H9 (cell line): ENCODE results near the gene XXYLT1. TPM values are rescaled to one million over a fixed set of nuclear protein-coding genes. Genes with fewer than 3 reads are reported as not detected.

ENCODE experiments used
- DNase-seq: peaks from one replicate; pipeline ENCODE4 v3.0.0-alpha.2; 2017
- H2AFZ ChIP-seq: one replicate; pipeline ENCODE4 v1.6.1; 2013; ENCODE audit warnings: mild to moderate bottlenecking, low read length, control low read depth, moderate library complexity
- H2AK5ac ChIP-seq: 2 replicates; pipeline ENCODE4 v1.6.1; 2013; ENCODE audit warnings: low read length, control low read depth, mixed read lengths; ENCODE audit not compliant: insufficient read length
- H2BK120ac ChIP-seq: one replicate; pipeline ENCODE4 v1.6.1; 2013; ENCODE audit warnings: low read depth, mild to moderate bottlenecking, low read length, control low read depth, inconsistent platforms; ENCODE audit not compliant: poor library complexity, severe bottlenecking
- H2BK12ac ChIP-seq: 2 replicates; pipeline ENCODE4 v1.6.1; 2013; ENCODE audit warnings: low read length, control low read depth, mixed read lengths, low read depth; ENCODE audit not compliant: insufficient read length
- H2BK15ac ChIP-seq: 2 replicates; pipeline ENCODE4 v1.6.1; 2013; ENCODE audit warnings: low read depth, low read length, control low read depth
- H2BK20ac ChIP-seq: one replicate; pipeline ENCODE4 v1.6.1; 2013; ENCODE audit warnings: low read depth, mild to moderate bottlenecking, low read length, control low read depth, inconsistent platforms; ENCODE audit not compliant: poor library complexity, severe bottlenecking
- H2BK5ac ChIP-seq: 2 replicates; pipeline ENCODE4 v1.6.1; 2013; ENCODE audit warnings: low read length, control low read depth, mixed read lengths; ENCODE audit not compliant: insufficient read length
- H3K14ac ChIP-seq: 2 replicates; pipeline ENCODE4 v1.6.1; 2013; ENCODE audit warnings: low read length, control low read depth; ENCODE audit not compliant: insufficient read depth
- H3K18ac ChIP-seq: 2 replicates; pipeline ENCODE4 v1.6.1; 2013; ENCODE audit warnings: low read depth, mild to moderate bottlenecking, mixed read lengths, low read length, control low read depth; ENCODE audit not compliant: insufficient read length
- H3K23ac ChIP-seq: 2 replicates; pipeline ENCODE4 v1.6.1; 2013; ENCODE audit warnings: low read length, control low read depth, mixed read lengths, low read depth; ENCODE audit not compliant: insufficient read length
- H3K23me2 ChIP-seq: 2 replicates; pipeline ENCODE4 v1.6.1; 2013; ENCODE audit warnings: low read depth, mild to moderate bottlenecking, mixed read lengths, low read length, control low read depth; ENCODE audit not compliant: insufficient read length, poor library complexity, severe bottlenecking
- H3K27ac ChIP-seq: 2 replicates; pipeline ENCODE4 v1.5.1; 2013; ENCODE audit warnings: low read length, control low read depth, mixed read lengths, low read depth; ENCODE audit not compliant: insufficient read length
- H3K27me3 ChIP-seq: 2 replicates; pipeline ENCODE4 v1.6.1; 2013; ENCODE audit warnings: low read length, control low read depth, inconsistent platforms; ENCODE audit not compliant: insufficient read depth
- H3K4ac ChIP-seq: 2 replicates; pipeline ENCODE4 v1.6.1; 2013; ENCODE audit warnings: low read depth, mild to moderate bottlenecking, control low read depth, inconsistent platforms, low read length, moderate library complexity
- H3K4me1 ChIP-seq: 2 replicates; pipeline ENCODE4 v1.6.1; 2013; ENCODE audit warnings: low read length, control low read depth, inconsistent platforms; ENCODE audit not compliant: insufficient read depth
- H3K4me2 ChIP-seq: 2 replicates; pipeline ENCODE4 v1.6.1; 2013; ENCODE audit warnings: low read length, control low read depth, mixed read lengths; ENCODE audit not compliant: insufficient read length, insufficient read depth
- H3K56ac ChIP-seq: 2 replicates; pipeline ENCODE4 v1.6.1; 2013; ENCODE audit warnings: low read depth, mild to moderate bottlenecking, mixed read lengths, low read length, control low read depth; ENCODE audit not compliant: insufficient read length
- H3K79me1 ChIP-seq: 2 replicates; pipeline ENCODE4 v1.6.1; 2013; ENCODE audit warnings: low read depth, mild to moderate bottlenecking, moderate library complexity, low read length, control low read depth, inconsistent platforms; ENCODE audit not compliant: insufficient read depth, poor library complexity, severe bottlenecking
- H3K79me2 ChIP-seq: 2 replicates; pipeline ENCODE4 v1.6.1; 2013; ENCODE audit warnings: low read length, control low read depth, inconsistent platforms; ENCODE audit not compliant: insufficient read depth
- H3K9ac ChIP-seq: 2 replicates; pipeline ENCODE4 v1.6.1; 2013; ENCODE audit warnings: low read length, control low read depth, mixed read lengths; ENCODE audit not compliant: insufficient read length; ENCODE audit errors: extremely low read depth
- H3K9me3 ChIP-seq: one replicate; pipeline ENCODE4 v1.6.1; 2013; ENCODE audit warnings: low read depth, low read length, inconsistent platforms; ENCODE audit not compliant: control insufficient read depth
- H3T11ph ChIP-seq: one replicate; pipeline ENCODE4 v1.6.1; 2013; ENCODE audit warnings: mild to moderate bottlenecking, low read length, control low read depth, inconsistent platforms
- H4K20me1 ChIP-seq: one replicate; pipeline ENCODE4 v1.6.1; 2013; ENCODE audit not compliant: control insufficient read depth, insufficient read length, insufficient read depth
- H4K5ac ChIP-seq: 2 replicates; pipeline ENCODE4 v1.6.1; 2013; ENCODE audit warnings: low read depth, mild to moderate bottlenecking, mixed read lengths, low read length, control low read depth; ENCODE audit not compliant: insufficient read length
- H4K8ac ChIP-seq: replicated peaks from 2 replicates; pipeline ENCODE4 v1.6.1; 2013; ENCODE audit warnings: low read length, control low read depth, mixed read lengths, low read depth; ENCODE audit not compliant: insufficient read length
- H4K91ac ChIP-seq: 2 replicates; pipeline ENCODE4 v1.6.1; 2013; ENCODE audit warnings: low read depth, mild to moderate bottlenecking, moderate library complexity, mixed read lengths, low read length, control low read depth; ENCODE audit not compliant: insufficient read length
- H3K27ac Mint-ChIP-seq, 3 experiments: 2 replicates in 2 of 3; 3 replicates in 1 of 3; pipeline ENCODE4 v1.8.0; 2020 to 2021; ENCODE audit warnings: mixed read lengths in 3 of 3, mild to moderate bottlenecking in 1 of 3, moderate library complexity in 1 of 3
- H3K27me3 Mint-ChIP-seq: 2 replicates; pipeline ENCODE4 v1.8.0; 2021; ENCODE audit warnings: low read depth, mild to moderate bottlenecking, moderate library complexity, mixed read lengths
- H3K36me3 Mint-ChIP-seq, 3 experiments: 2 replicates in 2 of 3; 3 replicates in 1 of 3; pipeline ENCODE4 v1.8.0; 2020 to 2021; ENCODE audit warnings: low read depth in 3 of 3, mixed read lengths in 3 of 3; ENCODE audit not compliant: insufficient read depth in 1 of 3
- H3K4me1 Mint-ChIP-seq, 2 experiments: 2 replicates each; pipeline ENCODE4 v1.8.0; 2020; ENCODE audit warnings: mixed read lengths in 2 of 2
- H3K4me3 Mint-ChIP-seq, 2 experiments: 2 replicates in 1 of 2; 3 replicates in 1 of 2; pipeline ENCODE4 v1.8.0; 2020 to 2021; ENCODE audit warnings: mild to moderate bottlenecking in 2 of 2, mixed read lengths in 2 of 2, moderate library complexity in 1 of 2
- H3K9me3 Mint-ChIP-seq, 2 experiments: 2 replicates in 1 of 2; 3 replicates in 1 of 2; pipeline ENCODE4 v1.8.0; 2020; ENCODE audit warnings: mild to moderate bottlenecking in 2 of 2, mixed read lengths in 2 of 2, moderate library complexity in 1 of 2
- WGBS: extraction: QIAGEN DNeasy Blood & Tissue Kit; methylation state at CpG from one replicate; pipeline ENCODE4 v1.1.7; 2013; ENCODE audit warnings: missing lambda C conversion rate, low lambda C conversion rate, mixed read lengths; ENCODE audit not compliant: insufficient read length; ENCODE audit errors: extremely low coverage; 5-methylcytosine and 5-hydroxymethylcytosine counted together
- total RNA-seq: library from RNA; stranded (reverse); gene quantifications from 2 replicates; pipeline ENCODE4 v1.2.1, GENCODE V29; 2021
- TF ChIP-seq, protein P1 (sequence below): fragments of 200-600 bp; sonication (generic); conservative IDR thresholded peaks from 3 replicates; pipeline ENCODE4 v1.8.0; 2021; ENCODE audit warnings: antibody characterized with exemption, mild to moderate bottlenecking

Gene XXYLT1
- total RNA-seq, 1 experiment from 2014 or later, result 22.7 TPM

DNA sequence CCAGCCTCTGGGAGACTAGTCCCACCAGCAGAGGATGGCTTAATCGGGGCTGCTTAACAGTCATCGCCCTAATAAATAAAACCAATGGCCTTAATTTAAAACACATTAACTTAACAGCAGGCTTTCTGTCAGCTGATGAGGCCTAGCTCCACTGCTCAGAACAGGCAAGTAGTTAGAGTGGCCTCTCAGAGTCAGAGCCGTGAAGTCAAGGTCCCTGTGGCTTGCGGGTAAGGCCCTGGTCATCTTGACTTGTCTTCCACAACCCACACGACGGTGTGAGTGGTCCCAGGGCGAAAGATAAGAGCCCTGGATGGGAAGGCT, 11.8 kb downstream of the XXYLT1 start:
- no peak overlapping the region for H3K56ac ChIP-seq
- no peak overlapping the region for H3K9ac ChIP-seq

More for the DNA sequence above, 11.8 kb downstream of the XXYLT1 start:
- Histone ChIP-seq H4K20me1 (no peaks in the 10 kb centered on the region), H4K5ac (no peak overlapping the region), H3K79me1 (no peaks in the 10 kb centered on the region), H2BK120ac (no peak overlapping the region), H2BK12ac (no peak overlapping the region), H3K23me2 (peaks cover 9% of the 10 kb centered on the region), H2BK5ac (no peak overlapping the region), H3K23ac (no peak overlapping the region), H3K14ac (no peak overlapping the region), H3K4me2 (peak overlapping the region; percentile 26), H3T11ph (no peak overlapping the region), H3K4me1 (peaks cover 6% of the 10 kb centered on the region), H3K4ac (no peak overlapping the region), H2BK15ac (no peak overlapping the region), H4K8ac (no peak overlapping the region), H2AK5ac (no peak overlapping the region), H3K79me2 (peaks cover 10% of the 10 kb centered on the region; the same call in 1 of the 2 replicates), H3K27me3 (no peaks in the 10 kb centered on the region), H3K27ac (no peak overlapping the region), H4K91ac (no peak overlapping the region), H2BK20ac (no peak overlapping the region), H3K18ac (no peak overlapping the region), H3K9me3 (no peaks in the 10 kb centered on the region), H2AFZ (no peak overlapping the region)
- peaks cover 36 to 50% of the 10 kb centered on the region in 2 experiments for H3K4me1 Mint-ChIP-seq
- peak overlapping the region; percentile 39 to 59; a peak in 4 of 5 replicates for H3K4me3 Mint-ChIP-seq
- H3K9me3 Mint-ChIP-seq, result no peaks in the 10 kb centered on the region
- TF ChIP-seq, protein P1, sequence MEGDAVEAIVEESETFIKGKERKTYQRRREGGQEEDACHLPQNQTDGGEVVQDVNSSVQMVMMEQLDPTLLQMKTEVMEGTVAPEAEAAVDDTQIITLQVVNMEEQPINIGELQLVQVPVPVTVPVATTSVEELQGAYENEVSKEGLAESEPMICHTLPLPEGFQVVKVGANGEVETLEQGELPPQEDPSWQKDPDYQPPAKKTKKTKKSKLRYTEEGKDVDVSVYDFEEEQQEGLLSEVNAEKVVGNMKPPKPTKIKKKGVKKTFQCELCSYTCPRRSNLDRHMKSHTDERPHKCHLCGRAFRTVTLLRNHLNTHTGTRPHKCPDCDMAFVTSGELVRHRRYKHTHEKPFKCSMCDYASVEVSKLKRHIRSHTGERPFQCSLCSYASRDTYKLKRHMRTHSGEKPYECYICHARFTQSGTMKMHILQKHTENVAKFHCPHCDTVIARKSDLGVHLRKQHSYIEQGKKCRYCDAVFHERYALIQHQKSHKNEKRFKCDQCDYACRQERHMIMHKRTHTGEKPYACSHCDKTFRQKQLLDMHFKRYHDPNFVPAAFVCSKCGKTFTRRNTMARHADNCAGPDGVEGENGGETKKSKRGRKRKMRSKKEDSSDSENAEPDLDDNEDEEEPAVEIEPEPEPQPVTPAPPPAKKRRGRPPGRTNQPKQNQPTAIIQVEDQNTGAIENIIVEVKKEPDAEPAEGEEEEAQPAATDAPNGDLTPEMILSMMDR, result no peak
- no peak for DNase-seq
- no peaks in the 10 kb centered on the region; the same call in 1 of the 2 replicates for H3K27me3 Mint-ChIP-seq
- peak overlapping the region in 1 of 3 experiments; percentile 79; a peak in 1 of 7 replicates for H3K27ac Mint-ChIP-seq
- WGBS, result no CpG with 5 or more reads among the region's 7 CpGs
- H3K36me3 Mint-ChIP-seq, result peaks cover 2 to 11% (median 2%) of the 10 kb centered on the region in 3 experiments; a peak in 4 of 7 replicates
